ENCODE measurements around the gene ARID1B. TPM values are rescaled to one million over a fixed set of nuclear protein-coding genes. Genes with fewer than 3 reads are reported as not detected.

Gene ARID1B
- total and polyA plus RNA-seq, 9 of the 15 experiments (the other 6 are each of a cell fraction or from before 2014, with no cell fraction given) = 12.5 to 50.5 (median 25.8) TPM

DNA sequence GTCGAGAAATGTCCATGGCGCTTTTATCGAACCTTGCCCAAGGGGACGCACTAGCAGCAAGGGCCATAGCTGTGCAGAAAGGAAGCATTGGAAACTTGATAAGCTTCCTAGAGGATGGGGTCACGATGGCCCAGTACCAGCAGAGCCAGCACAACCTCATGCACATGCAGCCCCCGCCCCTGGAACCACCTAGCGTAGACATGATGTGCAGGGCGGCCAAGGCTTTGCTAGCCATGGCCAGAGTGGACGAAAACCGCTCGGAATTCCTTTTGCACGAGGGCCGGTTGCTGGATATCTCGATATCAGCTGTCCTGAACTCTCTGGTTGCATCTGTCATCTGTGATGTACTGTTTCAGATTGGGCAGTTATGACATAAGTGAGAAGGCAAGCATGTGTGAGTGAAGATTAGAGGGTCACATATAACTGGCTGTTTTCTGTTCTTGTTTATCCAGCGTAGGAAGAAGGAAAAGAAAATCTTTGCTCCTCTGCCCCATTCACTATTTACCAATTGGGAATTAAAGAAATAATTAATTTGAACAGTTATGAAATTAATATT lies 430.4 kb downstream of the ARID1B start (continued):
- TF ChIP-seq ZC3H4 (CRISPR knock-in tag; IDR thresholded peaks at IDR 0.05; ENCODE audit: borderline replicate concordance) (no peak), TAF1 (IDR thresholded peaks at IDR 0.05; ENCODE audit: control insufficient read depth, extremely low read depth, insufficient read depth, low read length, severe bottlenecking) (no peak), ZFX (CRISPR knock-in tag; IDR thresholded peaks at IDR 0.05) (no peak), FOXM1 (IDR thresholded peaks at IDR 0.05; ENCODE audit: low read depth) (peak; percentile 54; the same call in 1 of the 2 replicates), FOXM1 (CRISPR knock-in tag; IDR thresholded peaks at IDR 0.05; ENCODE audit: low read depth) (no peak), KDM1A (IDR thresholded peaks at IDR 0.05) (peak; percentile 36 to 60; a peak in 2 of 4 replicates), CHD1 (IDR thresholded peaks at IDR 0.05; ENCODE audit: low read length) (no peak), BCOR (IDR thresholded peaks at IDR 0.05) (0 out of 2 replicates have a peak, but pooled peaks have one; percentile 40), ZNF589 (CRISPR knock-in tag; IDR thresholded peaks at IDR 0.05; ENCODE audit: low read depth) (no peak), L3MBTL2 (IDR thresholded peaks at IDR 0.05) (peak; percentile 78), ZNF354B (CRISPR knock-in tag; IDR thresholded peaks at IDR 0.05) (no peak), TCF3 (CRISPR knock-in tag; IDR thresholded peaks at IDR 0.05) (peak; percentile 61), SOX6 (IDR thresholded peaks at IDR 0.05) (peak; percentile 43; the same call in 1 of the 2 replicates)
- TF ChIP-seq, protein P1, sequence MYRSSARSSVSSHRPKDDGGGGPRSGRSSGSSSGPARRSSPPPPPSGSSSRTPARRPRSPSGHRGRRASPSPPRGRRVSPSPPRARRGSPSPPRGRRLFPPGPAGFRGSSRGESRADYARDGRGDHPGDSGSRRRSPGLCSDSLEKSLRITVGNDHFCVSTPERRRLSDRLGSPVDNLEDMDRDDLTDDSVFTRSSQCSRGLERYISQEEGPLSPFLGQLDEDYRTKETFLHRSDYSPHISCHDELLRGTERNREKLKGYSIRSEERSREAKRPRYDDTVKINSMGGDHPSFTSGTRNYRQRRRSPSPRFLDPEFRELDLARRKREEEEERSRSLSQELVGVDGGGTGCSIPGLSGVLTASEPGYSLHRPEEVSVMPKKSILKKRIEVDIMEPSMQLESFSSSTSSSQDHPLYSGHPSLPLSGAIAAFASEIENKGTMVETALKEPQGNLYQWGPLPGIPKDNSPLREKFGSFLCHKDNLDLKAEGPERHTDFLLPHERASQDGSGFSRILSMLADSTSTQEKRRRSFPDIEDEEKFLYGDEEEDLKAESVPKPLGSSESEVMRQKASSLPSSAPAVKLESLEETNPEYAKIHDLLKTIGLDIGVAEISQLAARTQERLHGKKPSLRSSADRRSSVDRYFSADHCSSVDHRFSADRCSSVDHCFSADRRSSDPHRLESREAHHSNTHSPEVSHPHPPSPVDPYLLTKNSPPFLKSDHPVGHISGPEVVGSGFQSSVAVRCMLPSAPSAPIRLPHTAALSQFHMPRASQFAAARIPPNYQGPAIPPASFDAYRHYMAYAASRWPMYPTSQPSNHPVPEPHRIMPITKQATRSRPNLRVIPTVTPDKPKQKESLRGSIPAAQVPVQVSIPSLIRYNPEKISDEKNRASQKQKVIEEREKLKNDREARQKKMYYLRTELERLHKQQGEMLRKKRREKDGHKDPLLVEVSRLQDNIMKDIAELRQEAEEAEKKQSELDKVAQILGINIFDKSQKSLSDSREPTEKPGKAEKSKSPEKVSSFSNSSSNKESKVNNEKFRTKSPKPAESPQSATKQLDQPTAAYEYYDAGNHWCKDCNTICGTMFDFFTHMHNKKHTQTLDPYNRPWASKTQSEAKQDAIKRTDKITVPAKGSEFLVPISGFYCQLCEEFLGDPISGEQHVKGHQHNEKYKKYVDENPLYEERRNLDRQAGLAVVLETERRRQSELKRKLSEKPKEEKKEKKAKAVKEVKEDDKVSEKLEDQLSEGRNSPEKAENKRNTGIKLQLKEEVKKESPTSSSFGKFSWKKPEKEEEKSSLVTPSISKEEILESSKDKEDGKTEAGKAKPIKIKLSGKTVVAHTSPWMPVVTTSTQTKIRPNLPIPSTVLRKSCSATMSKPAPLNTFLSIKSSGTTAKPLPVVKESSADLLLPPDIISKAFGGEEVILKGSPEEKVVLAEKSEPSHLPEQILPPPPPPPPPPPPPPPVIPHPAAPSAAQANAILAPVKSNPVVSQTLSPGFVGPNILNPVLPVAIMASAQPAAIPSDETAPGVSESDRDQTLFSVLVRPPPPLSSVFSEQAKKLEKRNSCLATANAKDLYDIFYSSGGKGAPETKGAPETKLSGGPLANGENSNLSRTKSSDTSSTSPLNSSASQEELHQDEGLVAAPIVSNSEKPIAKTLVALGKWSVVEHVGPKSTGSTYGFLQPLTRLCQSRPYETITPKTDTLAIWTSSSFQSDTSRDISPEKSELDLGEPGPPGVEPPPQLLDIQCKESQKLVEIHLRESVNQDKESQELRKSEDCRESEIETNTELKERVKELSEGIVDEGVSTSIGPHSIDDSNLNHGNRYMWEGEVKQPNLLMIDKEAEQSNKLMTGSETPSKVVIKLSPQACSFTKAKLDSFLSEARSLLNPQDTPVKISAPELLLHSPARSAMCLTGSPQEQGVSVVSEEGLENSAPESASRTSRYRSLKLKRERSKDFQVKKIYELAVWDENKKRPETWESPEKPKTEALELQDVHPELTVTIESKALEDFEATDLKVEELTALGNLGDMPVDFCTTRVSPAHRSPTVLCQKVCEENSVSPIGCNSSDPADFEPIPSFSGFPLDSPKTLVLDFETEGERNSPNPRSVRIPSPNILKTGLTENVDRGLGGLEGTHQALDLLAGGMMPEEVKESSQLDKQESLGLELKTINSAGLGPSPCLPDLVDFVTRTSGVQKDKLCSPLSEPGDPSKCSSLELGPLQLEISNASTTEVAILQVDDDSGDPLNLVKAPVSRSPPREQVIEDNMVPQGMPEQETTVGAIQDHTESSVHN (IDR thresholded peaks at IDR 0.05; ENCODE audit: borderline replicate concordance in 1 of 2, low read depth in 1 of 2) = no peak
- TF ChIP-seq, protein P2, sequence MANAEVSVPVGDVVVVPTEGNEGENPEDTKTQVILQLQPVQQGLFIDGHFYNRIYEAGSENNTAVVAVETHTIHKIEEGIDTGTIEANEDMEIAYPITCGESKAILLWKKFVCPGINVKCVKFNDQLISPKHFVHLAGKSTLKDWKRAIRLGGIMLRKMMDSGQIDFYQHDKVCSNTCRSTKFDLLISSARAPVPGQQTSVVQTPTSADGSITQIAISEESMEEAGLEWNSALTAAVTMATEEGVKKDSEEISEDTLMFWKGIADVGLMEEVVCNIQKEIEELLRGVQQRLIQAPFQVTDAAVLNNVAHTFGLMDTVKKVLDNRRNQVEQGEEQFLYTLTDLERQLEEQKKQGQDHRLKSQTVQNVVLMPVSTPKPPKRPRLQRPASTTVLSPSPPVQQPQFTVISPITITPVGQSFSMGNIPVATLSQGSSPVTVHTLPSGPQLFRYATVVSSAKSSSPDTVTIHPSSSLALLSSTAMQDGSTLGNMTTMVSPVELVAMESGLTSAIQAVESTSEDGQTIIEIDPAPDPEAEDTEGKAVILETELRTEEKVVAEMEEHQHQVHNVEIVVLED (CRISPR knock-in tag; IDR thresholded peaks at IDR 0.05) = no peak
- TF ChIP-seq, protein P3, sequence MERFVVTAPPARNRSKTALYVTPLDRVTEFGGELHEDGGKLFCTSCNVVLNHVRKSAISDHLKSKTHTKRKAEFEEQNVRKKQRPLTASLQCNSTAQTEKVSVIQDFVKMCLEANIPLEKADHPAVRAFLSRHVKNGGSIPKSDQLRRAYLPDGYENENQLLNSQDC (CRISPR knock-in tag; IDR thresholded peaks at IDR 0.05) = no peak
- TF ChIP-seq, protein P4, sequence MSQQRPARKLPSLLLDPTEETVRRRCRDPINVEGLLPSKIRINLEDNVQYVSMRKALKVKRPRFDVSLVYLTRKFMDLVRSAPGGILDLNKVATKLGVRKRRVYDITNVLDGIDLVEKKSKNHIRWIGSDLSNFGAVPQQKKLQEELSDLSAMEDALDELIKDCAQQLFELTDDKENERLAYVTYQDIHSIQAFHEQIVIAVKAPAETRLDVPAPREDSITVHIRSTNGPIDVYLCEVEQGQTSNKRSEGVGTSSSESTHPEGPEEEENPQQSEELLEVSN (IDR thresholded peaks at IDR 0.05; ENCODE audit: borderline replicate concordance in 1 of 2, extremely low read depth in 1 of 2, insufficient read depth in 1 of 2, insufficient read length in 1 of 2, low read depth in 1 of 2, low read length in 1 of 2, poor library complexity in 1 of 2, severe bottlenecking in 1 of 2) = peak in 1 of 2 experiments; percentile 30
